Testis (tissue), 3 donors: ENCODE data around the gene KRTAP13-4. TPM values are rescaled to one million over a fixed set of nuclear protein-coding genes. Genes with fewer than 3 reads are reported as not detected.

Experiments
- DNase-seq: peaks from one replicate; pipeline ENCODE4 v3.0.0-alpha.2; 2019
- H3K27ac ChIP-seq, 2 donors: fragments of 200-600 bp; sonication (generic); one replicate each; pipeline ENCODE4 v1.5.1; 2019
- H3K27me3 ChIP-seq: fragments of 200-600 bp; sonication (generic); one replicate; pipeline ENCODE4 v1.5.1; 2019
- H3K36me3 ChIP-seq: fragments of 200-600 bp; sonication (generic); one replicate; pipeline ENCODE4 v1.5.1; 2017; ENCODE audit warnings: low read depth; ENCODE audit errors: missing control alignments
- H3K4me1 ChIP-seq: fragments of 200-600 bp; sonication (generic); one replicate; pipeline ENCODE4 v1.5.1; 2019
- H3K4me3 ChIP-seq, 2 donors: fragments of 200-600 bp; sonication (generic); one replicate each; pipeline ENCODE4 v1.5.1; 2017 to 2019
- H3K9me3 ChIP-seq: fragments of 200-600 bp; sonication (generic); one replicate; pipeline ENCODE4 v1.5.1; 2017
- CTCF ChIP-seq, 3 experiments: fragments of 450-650 bp in 2 of 3; fragments of 200-600 bp in 1 of 3; sonication (generic) in 1 of 3; IDR thresholded peaks; one replicate each; pipeline ENCODE4 v1.5.1; 2016 to 2019; ENCODE audit warnings: antibody characterized with exemption in 3 of 3, mild to moderate bottlenecking in 2 of 3, moderate library complexity in 1 of 3
- POLR2A ChIP-seq: fragments of 450-650 bp; IDR thresholded peaks from one replicate; pipeline ENCODE4 v1.6.1; 2017; ENCODE audit warnings: antibody characterized with exemption, mild to moderate bottlenecking, moderate library complexity
- WGBS, 2 donors: methylation state at CpG; one replicate each; pipeline ENCODE4 v1.1.5; 2018; 5-methylcytosine and 5-hydroxymethylcytosine counted together
- intact Hi-C: fragments of 100-400 bp; cut with DNase I; formaldehyde crosslinking; loops from one replicate; pipeline ENCODE4 v1.15.1; 2023; ENCODE audit warnings: low total_unique reads
- polyA plus RNA-seq: library from polyadenylated mRNA; stranded (reverse); fragments of 350-450 nt; fragmentation: Illumina TruSeq; extraction: RNeasy Lipid Tissue Mini Kit (QIAGEN cat#74804); gene quantifications from one replicate; pipeline ENCODE4 v1.2.3, GENCODE V29; 2014; ENCODE audit warnings: low read depth, low replicate concordance; ENCODE audit not compliant: insufficient read depth
- total RNA-seq, 2 donors: library from RNA; depleted of rRNA; stranded (reverse); fragments of >200 nt; gene quantifications; one replicate each; pipeline ENCODE4 v1.2.3, GENCODE V29; 2016

The KRTAP13-4 gene
- total and polyA plus RNA-seq, 3 donors from 2014 or later = not detected

- Histone ChIP-seq H3K27ac (no peak overlapping the region), H3K9me3 (no peaks in the 10 kb centered on the region), H3K4me1 (no peaks in the 10 kb centered on the region), H3K4me3 (no peak overlapping the region), H3K36me3 (no peaks in the 10 kb centered on the region), H3K27me3 (no peaks in the 10 kb centered on the region)
- TF ChIP-seq CTCF (IDR thresholded peaks at IDR 0.05) (no peak), POLR2A (no peak)
- DNase-seq = no peak
- 48 to 52% methylated on average over 4 of the region's 4 CpGs for WGBS, 2 donors
- intact Hi-C loops = no loop called here
These were observed 17.0 kb downstream of the KRTAP13-4 start for GRCh38 chr21:30447056-30447455.

GRCh38 chr21:30448514-30448913 is 18.5 kb downstream of the KRTAP13-4 start:
- DNase-seq = no peak
- no peaks in the 10 kb centered on the region for H3K9me3 ChIP-seq
- H3K27me3 ChIP-seq = no peaks in the 10 kb centered on the region
- no peak overlapping the region for H3K4me3 ChIP-seq
- no peaks in the 10 kb centered on the region for H3K4me1 ChIP-seq
- no peak for TF ChIP-seq CTCF (IDR thresholded peaks at IDR 0.05)
- TF ChIP-seq POLR2A = no peak
- H3K36me3 ChIP-seq = no peaks in the 10 kb centered on the region
- H3K27ac ChIP-seq = no peak overlapping the region
- intact Hi-C loops = no loop called here
- 90 to 92% methylated on average over 3 of the region's 3 CpGs for WGBS, 2 donors

- H3K36me3 ChIP-seq = no peaks in the 10 kb centered on the region
- peak; percentile 18 for DNase-seq
- WGBS, 2 donors = 32 to 36% methylated on average over 3 of the region's 3 CpGs
- H3K9me3 ChIP-seq = no peaks in the 10 kb centered on the region
- intact Hi-C loops = no loop called here
- H3K4me1 ChIP-seq = no peaks in the 10 kb centered on the region
- peak overlapping the region in 1 of 2 donors; percentile 22 for H3K4me3 ChIP-seq
- TF ChIP-seq POLR2A (no peak), CTCF (IDR thresholded peaks at IDR 0.05) (peak in 2 of 3 experiments; percentile 43 to 63)
- H3K27ac ChIP-seq = no peak overlapping the region
- H3K27me3 ChIP-seq = no peaks in the 10 kb centered on the region
These were observed 33.7 kb downstream of the KRTAP13-4 start for GRCh38 chr21:30463713-30464112.

- no peak overlapping the region for H3K4me3 ChIP-seq
- TF ChIP-seq POLR2A = no peak
- TF ChIP-seq CTCF (IDR thresholded peaks at IDR 0.05) = no peak
- no peak overlapping the region for H3K27ac ChIP-seq
- intact Hi-C loops = no loop called here
- DNase-seq = no peak
- 38 to 55% methylated on average over 6 of the region's 6 CpGs for WGBS, 2 donors
- H3K27me3 ChIP-seq = no peaks in the 10 kb centered on the region
- no peaks in the 10 kb centered on the region for H3K9me3 ChIP-seq
- no peaks in the 10 kb centered on the region for H3K4me1 ChIP-seq
- no peaks in the 10 kb centered on the region for H3K36me3 ChIP-seq
These were observed 39.1 kb downstream of the KRTAP13-4 start for GRCh38 chr21:30468900-30469714.

GRCh38 chr21:30478004-30478403 is 48.0 kb downstream of the KRTAP13-4 start:
- intact Hi-C loops = no loop called here
- no peaks in the 10 kb centered on the region for H3K4me1 ChIP-seq
- H3K36me3 ChIP-seq = no peaks in the 10 kb centered on the region
- DNase-seq = no peak
- H3K27ac ChIP-seq = no peak overlapping the region
- no peaks in the 10 kb centered on the region for H3K9me3 ChIP-seq
- no peak overlapping the region for H3K4me3 ChIP-seq
- WGBS, 2 donors = 39 to 40% methylated on average over 3 of the region's 3 CpGs
- no peak for TF ChIP-seq POLR2A
- no peak for TF ChIP-seq CTCF (IDR thresholded peaks at IDR 0.05)
- H3K27me3 ChIP-seq = no peaks in the 10 kb centered on the region
